Sigmoid colon (tissue), 4 donors: Measurements from ENCODE around the gene SLC16A1.

Experiments used
- EP300 ChIP-seq, 4 donors: sonication (generic); formaldehyde crosslinking; IDR thresholded peaks; one replicate each; pipeline ENCODE4 v1.6.1; 2017; ENCODE audit warnings: antibody characterized with exemption in 4 of 4
- TF ChIP-seq, protein P1 (sequence below), 4 experiments: fragments of 450-650 bp in 3 of 4; fragments of 200-600 bp in 1 of 4; IDR thresholded peaks; one replicate each; pipeline ENCODE4 v1.5.1; 2016 to 2019; ENCODE audit warnings: antibody characterized with exemption in 4 of 4, mild to moderate bottlenecking in 3 of 4, moderate library complexity in 2 of 4

DNA sequence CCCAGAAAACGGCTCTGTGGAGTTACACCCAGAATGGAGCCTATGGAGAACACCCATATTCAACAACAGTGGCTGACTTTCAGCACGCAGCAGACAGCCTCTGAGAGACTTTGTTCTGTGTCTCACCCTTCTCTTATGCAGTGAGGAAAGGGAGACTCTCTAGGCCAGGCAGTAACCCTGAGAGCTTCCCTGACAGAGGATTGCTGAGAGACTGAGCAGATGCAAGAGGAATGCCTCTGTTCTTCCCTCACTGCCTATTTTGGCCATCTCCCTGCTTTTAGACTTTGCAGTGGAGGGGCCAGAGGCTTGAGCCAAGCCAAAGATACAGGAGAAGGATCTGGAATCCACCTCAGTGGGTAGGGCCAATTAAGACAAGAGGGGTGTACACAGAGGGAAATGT, 41.8 kb upstream of the SLC16A1 start:
- TF ChIP-seq EP300 (IDR thresholded peaks at IDR 0.05) = peak in 3 of 4 donors; percentile 21 to 81 (median 61)
- TF ChIP-seq, protein P1, sequence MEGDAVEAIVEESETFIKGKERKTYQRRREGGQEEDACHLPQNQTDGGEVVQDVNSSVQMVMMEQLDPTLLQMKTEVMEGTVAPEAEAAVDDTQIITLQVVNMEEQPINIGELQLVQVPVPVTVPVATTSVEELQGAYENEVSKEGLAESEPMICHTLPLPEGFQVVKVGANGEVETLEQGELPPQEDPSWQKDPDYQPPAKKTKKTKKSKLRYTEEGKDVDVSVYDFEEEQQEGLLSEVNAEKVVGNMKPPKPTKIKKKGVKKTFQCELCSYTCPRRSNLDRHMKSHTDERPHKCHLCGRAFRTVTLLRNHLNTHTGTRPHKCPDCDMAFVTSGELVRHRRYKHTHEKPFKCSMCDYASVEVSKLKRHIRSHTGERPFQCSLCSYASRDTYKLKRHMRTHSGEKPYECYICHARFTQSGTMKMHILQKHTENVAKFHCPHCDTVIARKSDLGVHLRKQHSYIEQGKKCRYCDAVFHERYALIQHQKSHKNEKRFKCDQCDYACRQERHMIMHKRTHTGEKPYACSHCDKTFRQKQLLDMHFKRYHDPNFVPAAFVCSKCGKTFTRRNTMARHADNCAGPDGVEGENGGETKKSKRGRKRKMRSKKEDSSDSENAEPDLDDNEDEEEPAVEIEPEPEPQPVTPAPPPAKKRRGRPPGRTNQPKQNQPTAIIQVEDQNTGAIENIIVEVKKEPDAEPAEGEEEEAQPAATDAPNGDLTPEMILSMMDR (IDR thresholded peaks at IDR 0.05) = no peak
